ENCODE measurements around the gene ROCK2.

ROCK2 gene

DNA sequence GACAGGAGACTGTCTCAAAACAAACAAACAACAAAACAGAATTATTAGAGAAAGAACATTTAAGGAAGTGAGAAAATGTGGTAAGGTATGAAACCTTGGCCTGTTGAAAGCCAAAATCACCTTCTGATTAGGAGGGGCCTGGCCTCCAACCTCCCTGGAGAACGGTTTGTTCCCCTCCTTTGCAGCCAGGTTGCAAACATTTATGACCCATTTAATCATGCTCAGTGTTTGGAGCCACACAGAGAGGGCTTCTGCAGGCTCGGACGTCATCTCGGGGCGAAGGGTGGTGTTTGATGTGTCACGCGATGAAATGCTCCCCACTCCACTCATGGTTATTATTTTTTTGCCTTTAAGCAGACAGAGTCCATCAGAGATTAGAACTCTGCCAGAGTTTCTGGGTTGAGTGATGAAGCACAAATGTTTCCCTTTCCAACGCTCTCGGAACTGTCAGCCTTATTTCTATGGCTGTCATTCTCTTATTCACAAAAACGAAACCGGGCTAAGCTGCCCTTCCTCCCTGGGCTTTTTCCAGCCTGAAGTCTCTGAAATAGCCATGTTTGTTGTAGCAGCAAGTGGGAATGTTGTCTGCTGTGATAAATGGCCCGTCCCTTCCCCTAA, 33.6 kb upstream of the ROCK2 start:
- H3K27ac ChIP-seq = peak overlapping the region; percentile 35; the same call in 1 of the 2 replicates

DNA sequence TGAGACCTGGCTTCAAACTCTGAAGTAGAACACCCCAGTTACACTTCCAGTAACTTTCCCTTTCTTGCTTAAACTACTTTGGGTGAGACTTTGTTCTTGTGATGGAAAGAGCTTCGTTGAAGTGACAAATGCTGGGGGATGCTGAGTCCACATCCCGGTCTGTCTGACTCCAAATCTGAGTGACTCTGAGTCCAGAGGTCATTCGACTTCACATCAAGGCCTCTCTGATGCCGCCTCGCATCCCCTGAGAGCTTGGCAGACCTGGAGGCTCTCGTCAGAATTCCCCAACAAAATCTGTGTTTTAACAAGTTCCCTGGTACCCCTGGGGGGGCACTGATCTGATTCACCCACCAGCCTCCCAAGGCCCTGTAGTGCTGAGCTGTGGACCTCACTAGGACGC, 31.6 kb upstream of the ROCK2 start:
- no peaks in the 10 kb centered on the region for H3K36me3 ChIP-seq (ENCODE audit: insufficient read depth)
- no peak overlapping the region for H2AFZ ChIP-seq (ENCODE audit: low read depth)
- H3K4me3 ChIP-seq (IDR thresholded peaks at IDR 0.05; ENCODE audit: insufficient read depth, low read depth, low read length) = no peak overlapping the region
- no peak overlapping the region for H3K4me2 ChIP-seq
- no peak overlapping the region for H3K27ac ChIP-seq
- H3K9ac ChIP-seq = no peak overlapping the region
- no peaks in the 10 kb centered on the region for H3K79me2 ChIP-seq (ENCODE audit: insufficient read depth, low read depth)
- H4K20me1 ChIP-seq (ENCODE audit: insufficient read depth) = no peaks in the 10 kb centered on the region
- H3K4me1 ChIP-seq (ENCODE audit: low read depth, poor library complexity, severe bottlenecking) = peaks cover 30% of the 10 kb centered on the region
- H3K27me3 ChIP-seq (ENCODE audit: insufficient read depth, low read depth) = no peaks in the 10 kb centered on the region
- TF ChIP-seq, protein P1, sequence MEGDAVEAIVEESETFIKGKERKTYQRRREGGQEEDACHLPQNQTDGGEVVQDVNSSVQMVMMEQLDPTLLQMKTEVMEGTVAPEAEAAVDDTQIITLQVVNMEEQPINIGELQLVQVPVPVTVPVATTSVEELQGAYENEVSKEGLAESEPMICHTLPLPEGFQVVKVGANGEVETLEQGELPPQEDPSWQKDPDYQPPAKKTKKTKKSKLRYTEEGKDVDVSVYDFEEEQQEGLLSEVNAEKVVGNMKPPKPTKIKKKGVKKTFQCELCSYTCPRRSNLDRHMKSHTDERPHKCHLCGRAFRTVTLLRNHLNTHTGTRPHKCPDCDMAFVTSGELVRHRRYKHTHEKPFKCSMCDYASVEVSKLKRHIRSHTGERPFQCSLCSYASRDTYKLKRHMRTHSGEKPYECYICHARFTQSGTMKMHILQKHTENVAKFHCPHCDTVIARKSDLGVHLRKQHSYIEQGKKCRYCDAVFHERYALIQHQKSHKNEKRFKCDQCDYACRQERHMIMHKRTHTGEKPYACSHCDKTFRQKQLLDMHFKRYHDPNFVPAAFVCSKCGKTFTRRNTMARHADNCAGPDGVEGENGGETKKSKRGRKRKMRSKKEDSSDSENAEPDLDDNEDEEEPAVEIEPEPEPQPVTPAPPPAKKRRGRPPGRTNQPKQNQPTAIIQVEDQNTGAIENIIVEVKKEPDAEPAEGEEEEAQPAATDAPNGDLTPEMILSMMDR (conservative IDR thresholded peaks at IDR 0.05; ENCODE audit: low read depth, low read length) = no peak

More for the DNA sequence above, 33.6 kb upstream of the ROCK2 start:
- no peaks in the 10 kb centered on the region for H3K36me3 ChIP-seq (ENCODE audit: insufficient read depth)
- no peak overlapping the region for H3K4me3 ChIP-seq (IDR thresholded peaks at IDR 0.05; ENCODE audit: insufficient read depth, low read depth, low read length)
- peak overlapping the region; percentile 48; the same call in 1 of the 2 replicates for H2AFZ ChIP-seq (ENCODE audit: low read depth)
- TF ChIP-seq, protein P1 (conservative IDR thresholded peaks at IDR 0.05; ENCODE audit: low read depth, low read length) = no peak
- peak overlapping the region; percentile 22; the same call in 1 of the 2 replicates for H3K9ac ChIP-seq
- peak overlapping the region; percentile 40; the same call in 1 of the 2 replicates for H3K4me2 ChIP-seq
- no peaks in the 10 kb centered on the region for H3K27me3 ChIP-seq (ENCODE audit: insufficient read depth, low read depth)
- no peaks in the 10 kb centered on the region for H4K20me1 ChIP-seq (ENCODE audit: insufficient read depth)
- H3K79me2 ChIP-seq (ENCODE audit: insufficient read depth, low read depth) = no peaks in the 10 kb centered on the region
- H3K4me1 ChIP-seq (ENCODE audit: low read depth, poor library complexity, severe bottlenecking) = peaks cover 30% of the 10 kb centered on the region

DNA sequence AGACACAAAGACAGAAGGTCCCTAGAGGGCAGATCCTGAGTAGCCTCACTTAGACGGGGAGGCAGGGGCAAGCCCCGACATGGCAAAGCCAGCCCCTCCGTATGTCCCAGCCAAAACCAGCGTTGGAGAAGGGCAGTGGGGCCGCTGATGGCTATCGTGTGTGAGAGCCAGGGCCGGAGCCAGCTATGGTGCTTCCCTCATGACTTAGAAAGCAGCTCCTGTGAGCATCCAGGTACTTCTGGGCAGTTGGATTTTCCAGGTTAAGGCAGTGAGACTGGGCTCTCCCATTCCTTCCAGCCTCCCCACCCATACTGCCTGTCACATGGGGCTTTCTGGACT, 31.2 kb upstream of the ROCK2 start:
- H3K27ac ChIP-seq = no peak overlapping the region
- no peak overlapping the region for H2AFZ ChIP-seq (ENCODE audit: low read depth)
- TF ChIP-seq, protein P1 (conservative IDR thresholded peaks at IDR 0.05; ENCODE audit: low read depth, low read length) = no peak
- H3K27me3 ChIP-seq (ENCODE audit: insufficient read depth, low read depth) = no peaks in the 10 kb centered on the region
- no peak overlapping the region for H3K9ac ChIP-seq
- no peak overlapping the region for H3K4me2 ChIP-seq
- no peaks in the 10 kb centered on the region for H4K20me1 ChIP-seq (ENCODE audit: insufficient read depth)
- no peaks in the 10 kb centered on the region for H3K36me3 ChIP-seq (ENCODE audit: insufficient read depth)
- peaks cover 30% of the 10 kb centered on the region for H3K4me1 ChIP-seq (ENCODE audit: low read depth, poor library complexity, severe bottlenecking)
- no peak overlapping the region for H3K4me3 ChIP-seq (IDR thresholded peaks at IDR 0.05; ENCODE audit: insufficient read depth, low read depth, low read length)
- no peaks in the 10 kb centered on the region for H3K79me2 ChIP-seq (ENCODE audit: insufficient read depth, low read depth)

DNA sequence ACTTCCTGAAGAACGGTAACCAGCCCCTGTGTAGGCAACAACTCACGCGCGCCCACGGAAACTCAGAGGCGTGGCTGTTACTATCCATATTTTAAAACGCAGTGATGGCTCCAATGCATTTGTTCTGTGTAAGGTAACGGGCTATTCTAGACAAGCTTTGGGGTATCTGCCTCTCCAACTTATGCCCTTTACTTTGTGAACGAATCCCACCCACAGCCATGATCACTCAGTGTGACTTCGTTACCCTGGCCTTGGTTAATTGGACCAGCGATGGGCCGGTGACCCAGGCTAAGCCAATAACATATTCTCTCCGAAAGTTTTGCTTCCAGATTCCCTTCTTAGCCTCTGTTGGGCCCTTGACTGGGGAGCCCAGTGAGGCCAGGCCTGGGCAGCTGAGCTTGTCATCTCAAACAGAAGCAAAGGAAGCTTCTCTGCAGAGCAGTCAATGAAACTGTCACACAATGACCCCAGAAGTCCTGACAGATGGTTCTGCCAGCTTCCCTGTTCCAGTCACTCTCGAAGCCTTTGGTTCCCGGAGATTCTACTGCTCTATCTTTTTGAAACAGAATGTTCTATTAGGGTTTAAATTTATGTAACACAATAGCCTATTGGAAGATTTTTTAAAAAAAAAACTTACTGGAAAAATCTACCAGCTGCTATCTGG, 30.7 kb upstream of the ROCK2 start:
- H3K36me3 ChIP-seq (ENCODE audit: insufficient read depth) = no peaks in the 10 kb centered on the region
- H3K4me3 ChIP-seq (IDR thresholded peaks at IDR 0.05; ENCODE audit: insufficient read depth, low read depth, low read length) = no peak overlapping the region
- no peak overlapping the region for H3K4me2 ChIP-seq
- TF ChIP-seq, protein P1 (conservative IDR thresholded peaks at IDR 0.05; ENCODE audit: low read depth, low read length) = no peak
- no peak overlapping the region for H3K27ac ChIP-seq
- no peaks in the 10 kb centered on the region for H3K79me2 ChIP-seq (ENCODE audit: insufficient read depth, low read depth)
- no peak overlapping the region for H2AFZ ChIP-seq (ENCODE audit: low read depth)
- no peak overlapping the region for H3K9ac ChIP-seq
- peaks cover 30% of the 10 kb centered on the region for H3K4me1 ChIP-seq (ENCODE audit: low read depth, poor library complexity, severe bottlenecking)
- no peaks in the 10 kb centered on the region for H4K20me1 ChIP-seq (ENCODE audit: insufficient read depth)
- H3K27me3 ChIP-seq (ENCODE audit: insufficient read depth, low read depth) = no peaks in the 10 kb centered on the region

Measured in KMS-11 (cell line).